Forelimb muscle (tissue), 1 donor: Measurements from ENCODE around the gene ACAD9. TPM values are rescaled to one million over a fixed set of nuclear protein-coding genes. Genes with fewer than 3 reads are reported as not detected.
"Not testable (repeated sequence)": the region's sequence is repeated elsewhere in the genome, so short reads cannot be mapped to it uniquely, and the experiment has no call there.

Experiments used
- DNase-seq: peaks from one replicate; pipeline ENCODE4 v3.0.0-alpha.2; 2013; ENCODE audit warnings: low read depth
- polyA plus RNA-seq: library from polyadenylated mRNA; unstranded; fragments of 120-200 nt; gene quantifications from one replicate; pipeline ENCODE4 v1.2.1, GENCODE V29; 2013; ENCODE audit not compliant: insufficient read length

ACAD9 gene
- polyA plus RNA-seq, 1 donor: 22.7 TPM

DNA sequence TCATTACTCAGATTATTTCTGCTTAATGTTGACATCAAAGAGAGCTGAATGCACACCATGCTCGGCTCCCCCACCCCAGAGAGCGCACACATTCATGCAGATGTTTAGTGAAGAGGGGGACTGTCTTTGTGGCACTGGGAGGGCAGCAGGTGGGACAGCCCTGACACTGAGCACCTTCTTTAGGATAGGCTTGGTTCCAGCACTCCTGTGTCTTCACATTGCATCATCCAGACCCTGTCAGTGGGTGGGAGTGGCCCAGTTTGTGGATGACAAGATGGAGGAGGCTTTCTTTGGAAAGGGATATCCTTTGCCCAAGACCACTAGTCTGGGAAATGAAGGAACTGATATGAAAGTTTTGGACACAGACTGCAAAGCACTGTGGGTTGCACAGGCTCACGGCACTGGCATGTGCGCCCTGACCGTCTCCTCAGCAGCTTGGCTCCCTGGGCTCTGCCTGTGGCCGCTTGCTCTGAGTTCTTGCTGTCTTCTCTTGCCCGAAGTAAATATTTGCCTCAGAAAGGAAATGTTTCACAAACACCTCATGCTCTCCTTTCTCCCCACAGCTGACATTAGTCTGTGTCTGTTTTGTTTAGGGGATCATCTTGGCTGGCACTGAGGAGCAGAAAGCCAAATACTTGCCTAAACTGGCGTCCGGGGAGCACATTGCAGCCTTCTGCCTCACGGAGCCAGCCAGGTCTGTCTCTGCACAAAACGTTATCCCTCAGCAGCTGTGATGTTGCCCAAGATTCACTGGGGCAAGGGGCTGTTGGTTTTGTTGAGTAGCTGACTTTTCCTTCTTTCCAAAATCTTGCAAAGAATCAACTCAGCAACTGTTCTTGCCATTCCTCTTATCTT lies 16.6 kb downstream of the ACAD9 start:
- DNase-seq: no peak

DNA sequence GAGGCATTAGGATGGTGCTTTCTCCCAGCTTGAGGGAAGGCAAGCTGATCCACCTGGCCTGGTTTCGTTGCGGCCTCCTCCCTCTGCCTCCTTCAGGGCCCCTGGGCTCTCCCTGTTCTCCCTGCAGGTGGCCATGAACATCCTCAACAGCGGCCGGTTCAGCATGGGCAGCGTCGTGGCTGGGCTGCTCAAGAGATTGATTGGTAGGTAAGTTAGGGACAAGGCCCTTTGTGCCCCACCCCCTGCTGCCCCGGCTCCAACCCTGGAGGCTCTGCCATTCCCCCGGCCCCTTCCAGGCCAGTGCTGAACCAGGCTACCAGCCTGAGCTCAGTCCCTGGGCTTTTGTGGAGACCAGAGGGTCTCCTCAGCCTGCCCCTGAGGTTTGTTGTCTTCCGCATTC lies 23.0 kb downstream of the ACAD9 start:
- DNase-seq: no peak

DNA sequence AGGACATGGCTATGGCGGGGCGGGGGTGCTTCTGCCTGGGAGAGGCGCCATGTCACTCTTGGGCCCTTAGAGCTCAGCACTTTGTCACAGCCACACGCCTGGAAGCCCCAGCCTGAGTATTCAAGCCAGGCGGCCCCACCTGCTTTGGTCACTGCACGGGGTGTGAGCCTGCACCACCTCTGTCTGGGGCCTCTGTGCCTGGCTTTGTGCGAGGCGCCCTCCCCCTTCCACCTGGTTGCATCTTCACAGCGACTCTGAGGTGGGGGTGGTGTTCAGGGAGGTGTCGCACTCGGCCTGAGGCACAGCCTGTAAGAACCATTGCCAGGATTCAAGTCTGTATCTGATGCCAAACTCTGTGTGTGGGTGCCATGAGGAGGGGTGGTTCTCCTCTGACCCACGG lies 24.1 kb downstream of the ACAD9 start:
- DNase-seq: no peak

GRCh38 chr3:128906031-128906803 lies 26.8 kb downstream of the ACAD9 start:
- DNase-seq: no peak

- no peak for DNase-seq
These were observed 27.5 kb downstream of the ACAD9 start for GRCh38 chr3:128906804-128907525.

- DNase-seq: no peak
These were observed 28.5 kb downstream of the ACAD9 start for GRCh38 chr3:128907706-128908445.

- no peak for DNase-seq
These were observed 29.5 kb downstream of the ACAD9 start for GRCh38 chr3:128908951-128909350.

- no peak for DNase-seq
These were observed 30.6 kb downstream of the ACAD9 start for GRCh38 chr3:128910006-128910405.

- no peak for DNase-seq
These were observed 32.5 kb downstream of the ACAD9 start for GRCh38 chr3:128911911-128912310.

DNA sequence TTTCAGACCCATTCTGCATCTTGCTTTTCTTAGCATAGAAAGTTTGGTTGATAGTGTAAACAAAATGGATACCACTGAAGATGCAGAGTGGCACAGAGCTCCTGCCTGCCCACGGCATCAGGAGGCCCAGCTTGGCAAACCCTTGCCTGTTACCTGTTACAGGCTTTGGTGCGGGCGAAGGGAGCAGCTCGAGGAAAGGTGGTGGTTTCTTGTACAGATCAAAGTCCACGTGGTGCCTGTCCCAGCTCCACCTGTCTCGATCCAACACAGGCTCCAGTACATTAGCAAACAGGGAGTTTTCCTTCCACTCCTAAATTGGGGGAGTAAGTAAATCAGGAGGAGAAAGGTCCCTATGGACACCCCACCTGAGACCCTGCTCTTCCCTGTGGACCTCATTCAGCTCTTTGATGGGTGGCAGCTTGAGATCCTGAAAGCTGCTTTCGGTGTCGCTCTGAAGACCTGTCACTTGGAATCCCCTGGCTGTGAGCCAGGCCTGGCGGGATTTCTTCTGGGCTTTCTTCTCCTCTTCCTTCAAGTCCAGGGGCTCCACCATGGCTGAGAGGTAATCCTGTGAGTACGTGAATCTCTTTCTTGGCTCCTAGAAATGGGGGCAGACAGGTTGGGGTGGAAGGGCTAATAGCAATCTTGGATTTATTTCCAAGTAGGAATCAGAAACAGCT lies 35.7 kb downstream of the ACAD9 start:
- DNase-seq: no peak

- peak; percentile 1 for DNase-seq
These were observed 37.9 kb downstream of the ACAD9 start for GRCh38 chr3:128917291-128917690.

DNA sequence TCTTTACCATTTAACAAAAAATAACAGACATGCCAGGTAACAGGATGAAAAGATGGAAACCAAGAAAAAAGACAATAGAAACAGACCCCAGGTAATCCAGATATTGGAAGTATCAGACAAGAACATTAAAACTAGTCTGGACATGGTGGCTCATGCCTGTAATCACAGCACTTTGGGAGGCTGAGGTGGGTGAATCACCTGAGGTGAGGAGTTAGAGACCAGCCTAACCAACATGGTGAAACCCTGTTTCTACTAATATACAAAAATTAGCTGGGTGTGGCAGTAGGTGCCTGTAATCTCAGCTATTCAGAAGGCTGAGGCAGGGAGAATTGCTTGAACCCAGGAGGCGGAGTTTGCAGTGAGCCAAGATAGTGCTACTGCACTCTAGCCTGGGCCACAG lies 40.6 kb downstream of the ACAD9 start:
- no peak for DNase-seq

- DNase-seq: no peak
These were observed 43.5 kb downstream of the ACAD9 start for GRCh38 chr3:128922804-128923459.

- no peak for DNase-seq
These were observed 44.2 kb downstream of the ACAD9 start for GRCh38 chr3:128923576-128923975.

DNA sequence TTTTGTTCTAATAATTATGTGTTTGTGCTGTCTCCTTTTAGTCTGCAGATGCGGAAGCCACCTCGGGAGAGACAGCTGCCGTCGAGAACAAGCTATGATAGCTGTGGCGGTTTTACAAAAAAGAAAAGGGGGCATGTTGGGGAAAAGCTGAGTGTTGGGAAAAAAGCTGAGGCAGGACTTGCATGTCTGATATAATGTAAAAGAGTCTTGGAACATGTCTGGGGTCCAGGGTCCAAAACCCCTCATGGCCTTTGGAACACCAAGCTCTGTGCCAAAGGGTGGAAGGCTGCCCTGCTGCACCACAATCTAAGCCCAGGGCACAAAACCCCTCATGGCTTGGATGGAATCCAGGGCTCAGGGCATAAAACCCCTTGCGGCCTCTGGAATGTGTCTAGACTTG lies 44.6 kb downstream of the ACAD9 start:
- DNase-seq: not testable (repeated sequence)

GRCh38 chr3:128929364-128929763 lies 49.9 kb downstream of the ACAD9 start:
- DNase-seq: no peak

DNA sequence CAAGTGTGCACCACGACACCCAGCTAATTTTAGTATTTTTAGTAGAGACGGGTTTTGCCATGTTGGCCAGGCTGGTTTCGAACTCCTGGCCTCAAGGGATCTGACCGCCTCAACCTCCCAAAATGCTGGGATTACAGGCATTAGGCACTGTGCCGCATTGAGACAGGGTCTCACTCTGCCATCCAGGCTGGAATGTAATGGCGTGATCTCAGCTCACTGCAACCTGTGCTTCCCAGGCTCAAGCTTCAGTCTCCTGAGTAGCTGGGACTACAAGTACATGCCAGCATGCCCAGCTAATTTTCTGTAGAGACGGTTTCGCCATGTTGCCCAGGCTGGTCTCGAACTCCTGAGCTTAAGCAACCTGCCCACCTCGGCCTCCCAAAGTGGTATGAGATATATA lies 51.6 kb downstream of the ACAD9 start:
- no peak for DNase-seq

GRCh38 chr3:128932516-128933212 lies 53.2 kb downstream of the ACAD9 start:
- no peak for DNase-seq

GRCh38 chr3:128933213-128933921 lies 53.9 kb downstream of the ACAD9 start:
- DNase-seq: no peak
